ENCODE results near the gene MAP2K3.

The MAP2K3 gene

DNA sequence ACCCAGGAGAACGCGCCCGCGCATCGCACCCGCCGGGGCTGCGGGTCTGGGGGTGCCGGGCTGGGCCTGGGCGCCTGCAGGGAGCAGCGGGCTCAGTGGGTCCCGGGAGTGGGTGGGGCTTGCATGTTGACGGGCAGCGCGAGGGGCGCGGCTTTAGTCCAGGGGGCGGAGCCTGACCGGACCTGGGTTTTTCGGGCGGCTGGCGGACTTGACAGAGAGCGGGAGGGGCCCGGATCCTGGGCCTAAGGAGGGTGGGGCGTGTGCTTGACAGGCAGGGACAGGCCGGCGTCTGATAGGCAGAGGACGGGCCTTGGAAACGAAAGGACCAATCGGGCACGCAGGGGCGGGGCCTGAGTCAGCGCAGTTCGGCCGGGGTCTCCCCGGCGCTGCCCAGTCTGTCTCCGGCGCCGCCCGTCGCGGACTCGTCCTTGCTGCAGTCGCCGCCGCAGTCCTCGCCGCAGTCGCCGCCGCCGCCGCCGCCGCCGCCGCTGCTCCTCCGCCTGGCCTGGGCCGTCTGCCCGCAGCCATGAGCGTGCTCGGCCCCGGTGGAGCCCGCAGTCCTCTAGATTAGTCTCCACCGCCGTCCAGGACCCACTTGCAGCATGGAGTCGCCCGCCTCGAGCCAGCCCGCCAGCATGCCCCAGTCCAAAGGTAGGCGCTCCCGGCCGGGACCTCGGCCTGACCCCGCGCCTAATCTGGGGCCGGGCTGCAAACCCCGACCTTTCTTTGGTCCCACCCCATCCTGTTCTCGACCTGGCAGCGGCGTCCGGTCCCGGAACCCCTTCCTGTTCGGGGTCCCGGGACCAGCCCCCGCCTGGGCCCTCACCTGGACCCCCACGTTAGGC, at the start of gene MAP2K3:
Gene MAP2K3 (plus strand): TSS at position 393 of the 845 bp plus-strand sequence. CDS start 210 bp downstream, at position 603.
- Mint-ChIP-seq H3K27me3 (no peaks in the 10 kb centered on the region), H3K27ac (peak within 1 kb of the TSS; percentile 97), H3K4me1 (peaks cover 66% of the 10 kb centered on the region), H3K9me3 (no peaks in the 10 kb centered on the region), H3K4me3 (peak within 1 kb of the TSS; percentile 97), H3K36me3 (ENCODE audit: low read depth) (peaks cover 36% of the 10 kb centered on the region)
- peak; percentile 70 for ATAC-seq
- peak; percentile 99 for DNase-seq

DNA sequence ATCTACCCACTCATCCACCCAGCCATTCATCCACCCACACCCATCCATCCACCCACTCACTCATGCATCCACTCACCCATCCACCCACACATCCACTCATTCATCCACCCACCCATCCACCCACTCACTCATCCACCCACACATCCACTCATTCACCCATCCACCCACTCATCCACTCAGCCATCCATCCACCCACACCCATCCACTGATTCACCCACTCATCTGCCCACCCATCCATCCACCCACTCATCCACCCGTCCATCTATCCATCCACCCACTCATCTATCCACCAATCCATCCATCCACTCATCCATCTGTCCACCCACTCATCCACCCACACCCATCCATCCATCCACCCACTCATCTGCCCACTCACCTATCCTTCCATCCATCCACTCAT, 48.6 kb upstream of the MAP2K3 start:
- Mint-ChIP-seq H3K4me1 (no peaks in the 10 kb centered on the region), H3K36me3 (ENCODE audit: low read depth) (peaks cover 5% of the 10 kb centered on the region), H3K27ac (peak overlapping the region; percentile 40), H3K27me3 (no peaks in the 10 kb centered on the region), H3K4me3 (no peak overlapping the region), H3K9me3 (peaks cover 8% of the 10 kb centered on the region)
- no peak for ATAC-seq
- DNase-seq = no peak

- no peak overlapping the region for H3K4me3 Mint-ChIP-seq
- DNase-seq (no peak), ATAC-seq (no peak)
- H3K4me1 Mint-ChIP-seq = no peaks in the 10 kb centered on the region
- no peak overlapping the region for H3K27ac Mint-ChIP-seq
- H3K9me3 Mint-ChIP-seq = no peaks in the 10 kb centered on the region
- H3K36me3 Mint-ChIP-seq (ENCODE audit: low read depth) = no peaks in the 10 kb centered on the region
- H3K27me3 Mint-ChIP-seq = no peaks in the 10 kb centered on the region
These were observed 44.7 kb upstream of the MAP2K3 start for GRCh38 chr17:21239680-21240368.

DNA sequence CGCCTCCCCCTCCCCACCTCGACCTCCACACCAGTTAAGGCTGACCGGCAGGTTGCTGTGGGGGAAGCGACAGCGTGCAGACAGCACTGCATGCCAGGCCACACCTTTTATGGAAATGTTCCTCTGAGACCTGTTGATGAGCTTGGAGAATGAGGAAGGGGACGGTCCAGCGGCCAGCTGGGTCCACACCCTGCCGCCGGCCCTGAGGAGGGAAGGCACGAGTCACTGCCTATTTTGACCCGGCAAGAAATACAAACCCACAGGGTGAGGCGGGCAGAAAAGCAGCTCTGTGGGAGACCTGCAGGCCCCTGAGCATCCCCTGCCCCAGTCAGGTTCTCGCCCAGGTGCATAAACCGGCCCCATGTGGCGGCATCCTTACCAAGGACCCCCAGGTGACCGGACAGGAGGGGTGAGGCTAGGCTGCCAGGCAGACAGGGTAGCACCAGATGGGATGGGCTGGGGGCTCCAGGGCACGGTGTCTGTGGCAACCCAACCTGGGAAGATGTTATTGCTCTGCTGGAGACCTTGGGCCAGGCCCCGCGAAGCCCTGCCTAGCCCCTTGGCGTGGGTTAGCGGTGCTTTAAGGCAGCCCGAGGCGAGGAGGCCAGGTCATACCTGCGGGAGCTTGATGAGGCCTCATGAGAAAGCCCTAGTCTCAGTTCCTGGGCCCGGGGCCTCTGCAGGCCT, 44.0 kb upstream of the MAP2K3 start:
- DNase-seq (no peak), ATAC-seq (no peak)
- Mint-ChIP-seq H3K4me3 (no peak overlapping the region), H3K27me3 (no peaks in the 10 kb centered on the region), H3K36me3 (ENCODE audit: low read depth) (no peaks in the 10 kb centered on the region), H3K4me1 (no peaks in the 10 kb centered on the region), H3K27ac (no peak overlapping the region), H3K9me3 (no peaks in the 10 kb centered on the region)

DNA sequence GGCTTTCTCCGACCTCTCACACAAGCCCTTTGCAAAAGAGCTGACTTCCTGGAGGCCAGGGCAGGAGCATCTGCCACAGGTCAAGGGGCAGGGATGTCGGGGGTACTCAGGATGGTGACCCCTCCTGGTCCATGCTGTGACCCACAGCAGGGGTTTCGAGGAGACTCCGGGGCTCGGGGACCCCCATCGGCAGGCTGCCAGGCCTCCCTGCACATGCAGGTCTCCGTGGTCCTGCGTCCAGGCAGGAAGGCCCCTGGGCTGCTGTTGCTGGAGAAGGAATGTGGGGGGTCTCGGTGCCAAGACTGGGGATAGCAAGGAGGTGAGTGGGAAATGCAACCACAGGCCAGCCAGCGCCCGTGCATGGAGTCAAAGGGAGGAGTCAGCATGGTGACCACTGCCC, 42.9 kb upstream of the MAP2K3 start:
- DNase-seq = no peak
- no peak overlapping the region for H3K4me3 Mint-ChIP-seq
- no peaks in the 10 kb centered on the region for H3K4me1 Mint-ChIP-seq
- H3K9me3 Mint-ChIP-seq = no peaks in the 10 kb centered on the region
- no peak for ATAC-seq
- H3K27ac Mint-ChIP-seq = no peak overlapping the region
- H3K36me3 Mint-ChIP-seq (ENCODE audit: low read depth) = no peaks in the 10 kb centered on the region
- no peaks in the 10 kb centered on the region for H3K27me3 Mint-ChIP-seq

DNA sequence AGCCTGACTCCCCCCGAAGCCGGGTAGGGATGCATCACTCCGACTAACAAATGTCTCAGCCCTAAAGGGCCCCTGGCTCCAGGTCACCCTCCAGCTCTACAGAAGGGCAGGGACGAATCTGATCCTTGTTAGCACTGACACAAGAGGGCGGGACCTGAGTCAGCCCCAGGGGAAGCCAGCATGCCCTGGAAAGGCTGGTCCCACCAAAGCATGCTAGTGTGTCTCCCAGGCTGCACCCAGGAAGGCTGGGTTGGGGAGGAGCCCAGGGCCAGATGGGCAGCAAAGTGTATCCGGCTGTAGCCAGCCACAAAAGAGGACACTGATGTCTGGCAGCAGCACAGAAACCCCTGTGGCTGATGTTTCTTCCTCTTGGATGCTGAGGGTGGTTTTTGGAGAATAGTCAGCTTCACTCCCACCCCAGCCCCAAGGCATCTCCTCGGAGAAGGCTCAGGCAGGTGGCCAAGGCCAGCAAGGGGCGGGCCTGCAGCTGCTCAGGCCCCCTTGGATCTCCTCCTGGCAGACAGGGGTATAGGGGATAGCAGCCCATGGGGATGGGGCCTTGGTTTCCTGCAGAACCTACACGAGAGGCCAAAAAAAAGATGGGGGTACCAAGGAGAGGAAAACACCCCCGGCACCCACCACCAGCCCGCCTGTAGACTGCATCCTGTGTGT, 42.3 kb upstream of the MAP2K3 start:
- Mint-ChIP-seq H3K36me3 (ENCODE audit: low read depth) (no peaks in the 10 kb centered on the region), H3K4me3 (no peak overlapping the region), H3K9me3 (no peaks in the 10 kb centered on the region), H3K27ac (no peak overlapping the region), H3K27me3 (no peaks in the 10 kb centered on the region), H3K4me1 (no peaks in the 10 kb centered on the region)
- DNase-seq = no peak
- no peak for ATAC-seq

DNA sequence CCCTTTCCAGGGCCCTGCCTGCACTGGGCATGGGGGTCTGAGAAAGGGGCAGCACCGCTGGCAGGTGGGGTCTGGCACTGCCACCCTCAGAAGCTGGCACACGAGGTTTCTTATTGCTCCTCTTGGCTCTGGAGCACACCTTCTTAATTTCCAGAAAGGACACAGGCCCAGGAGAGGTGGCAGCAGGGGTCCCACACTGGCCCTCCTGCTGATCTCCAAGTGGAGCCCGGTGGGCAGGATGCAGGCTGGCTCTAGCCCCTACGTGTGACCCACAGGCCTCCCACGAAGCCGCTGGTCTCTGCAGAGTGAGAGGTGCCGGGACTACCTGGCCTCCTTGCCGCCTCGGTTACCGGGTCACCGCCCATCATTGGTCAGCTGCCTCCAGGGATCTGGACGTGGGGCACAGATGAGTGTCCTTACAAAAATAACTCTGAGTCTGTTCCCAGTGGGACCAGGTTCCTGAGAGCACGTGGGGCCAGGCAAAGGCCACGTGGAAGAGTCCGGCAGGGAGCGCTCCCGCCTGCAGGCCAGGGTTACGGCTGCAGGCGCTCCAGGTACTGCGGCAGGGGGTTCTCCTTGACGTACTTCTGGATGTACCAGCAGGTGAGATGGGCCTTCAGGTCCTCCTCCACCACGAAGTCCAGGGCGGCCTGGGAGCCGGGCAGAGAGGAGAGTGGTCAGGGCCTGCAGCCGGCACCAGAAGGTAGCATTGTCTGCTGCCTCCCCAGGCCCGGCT, 41.6 kb upstream of the MAP2K3 start:
- no peak overlapping the region for H3K4me3 Mint-ChIP-seq
- no peaks in the 10 kb centered on the region for H3K9me3 Mint-ChIP-seq
- ATAC-seq = no peak
- no peak for DNase-seq
- no peaks in the 10 kb centered on the region for H3K27me3 Mint-ChIP-seq
- no peak overlapping the region for H3K27ac Mint-ChIP-seq
- no peaks in the 10 kb centered on the region for H3K4me1 Mint-ChIP-seq
- H3K36me3 Mint-ChIP-seq (ENCODE audit: low read depth) = no peaks in the 10 kb centered on the region

DNA sequence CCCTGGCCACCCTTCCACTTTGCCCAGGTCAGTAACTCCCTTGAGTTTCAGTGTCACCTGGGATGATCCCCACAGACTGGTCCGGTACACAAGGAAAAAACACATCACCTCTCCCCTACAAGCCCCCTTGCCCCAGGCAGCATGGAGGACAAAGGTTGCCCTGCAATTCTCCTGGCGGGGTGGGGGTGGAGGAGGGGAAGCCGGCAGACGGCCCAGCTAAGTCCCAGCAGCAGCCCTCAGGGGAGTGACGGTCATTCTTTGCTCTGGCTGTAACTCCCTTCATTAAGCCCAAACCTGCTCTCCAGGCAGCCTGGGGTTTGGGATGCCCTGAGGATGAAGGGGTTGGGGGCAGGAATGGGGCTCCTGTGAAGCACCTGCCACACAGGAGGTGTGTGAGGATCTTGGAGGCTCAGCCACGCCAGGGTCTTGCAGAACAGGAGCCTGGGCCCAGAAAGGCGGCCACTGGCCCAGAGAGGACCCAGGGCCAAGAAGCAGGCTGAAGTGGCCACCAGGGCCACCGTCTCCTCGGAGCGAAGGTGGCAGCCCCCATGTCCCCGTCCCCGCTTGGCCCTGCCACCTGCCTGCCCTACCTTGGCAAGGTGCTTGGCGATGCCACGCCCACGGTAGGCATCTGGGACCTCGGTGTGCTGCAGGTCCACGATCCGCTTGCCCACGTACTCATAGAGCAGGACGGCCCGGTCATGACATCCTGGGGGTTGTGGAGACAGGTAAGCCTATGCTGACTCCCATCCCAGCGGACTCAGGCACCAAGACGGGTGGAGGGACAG, 40.8 kb upstream of the MAP2K3 start:
- no peak overlapping the region for H3K4me3 Mint-ChIP-seq
- H3K9me3 Mint-ChIP-seq = no peaks in the 10 kb centered on the region
- ATAC-seq (no peak), DNase-seq (no peak)
- no peaks in the 10 kb centered on the region for H3K4me1 Mint-ChIP-seq
- no peaks in the 10 kb centered on the region for H3K27me3 Mint-ChIP-seq
- H3K36me3 Mint-ChIP-seq (ENCODE audit: low read depth) = no peaks in the 10 kb centered on the region
- H3K27ac Mint-ChIP-seq = no peak overlapping the region

GRCh38 chr17:21245639-21246084, 38.8 kb upstream of the MAP2K3 start:
- no peak for ATAC-seq
- no peak overlapping the region for H3K4me3 Mint-ChIP-seq
- DNase-seq = no peak
- H3K4me1 Mint-ChIP-seq = peaks cover 1% of the 10 kb centered on the region
- no peak overlapping the region for H3K27ac Mint-ChIP-seq
- H3K36me3 Mint-ChIP-seq (ENCODE audit: low read depth) = no peaks in the 10 kb centered on the region
- H3K27me3 Mint-ChIP-seq = no peaks in the 10 kb centered on the region
- no peaks in the 10 kb centered on the region for H3K9me3 Mint-ChIP-seq

GRCh38 chr17:21246698-21247097, 37.8 kb upstream of the MAP2K3 start:
- H3K4me1 Mint-ChIP-seq = peaks cover 1% of the 10 kb centered on the region
- DNase-seq (no peak), ATAC-seq (no peak)
- H3K36me3 Mint-ChIP-seq (ENCODE audit: low read depth) = no peaks in the 10 kb centered on the region
- no peaks in the 10 kb centered on the region for H3K27me3 Mint-ChIP-seq
- H3K4me3 Mint-ChIP-seq = no peak overlapping the region
- no peaks in the 10 kb centered on the region for H3K9me3 Mint-ChIP-seq
- H3K27ac Mint-ChIP-seq = no peak overlapping the region

- H3K36me3 Mint-ChIP-seq (ENCODE audit: low read depth) = no peaks in the 10 kb centered on the region
- ATAC-seq (no peak), DNase-seq (no peak)
- H3K27me3 Mint-ChIP-seq = no peaks in the 10 kb centered on the region
- no peak overlapping the region for H3K27ac Mint-ChIP-seq
- peaks cover 6% of the 10 kb centered on the region for H3K4me1 Mint-ChIP-seq
- no peak overlapping the region for H3K4me3 Mint-ChIP-seq
- no peaks in the 10 kb centered on the region for H3K9me3 Mint-ChIP-seq
These were observed 36.8 kb upstream of the MAP2K3 start for GRCh38 chr17:21247552-21248258.

GRCh38 chr17:21248500-21248899, 36.0 kb upstream of the MAP2K3 start:
- ATAC-seq = no peak
- Mint-ChIP-seq H3K36me3 (ENCODE audit: low read depth) (no peaks in the 10 kb centered on the region), H3K27me3 (no peaks in the 10 kb centered on the region), H3K9me3 (no peaks in the 10 kb centered on the region), H3K4me1 (peaks cover 8% of the 10 kb centered on the region), H3K27ac (no peak overlapping the region), H3K4me3 (no peak overlapping the region)
- DNase-seq = no peak
